Measurements from ENCODE around the gene COX6A2.

GRCh38 chr16:31417916-31418315 is 10.2 kb downstream of the COX6A2 start:
- no peak for TF ChIP-seq CTCF (IDR thresholded peaks at IDR 0.05)
- TF ChIP-seq POLR2A (IDR thresholded peaks at IDR 0.05), result no peak
- TF ChIP-seq POLR2AphosphoS5 (IDR thresholded peaks at IDR 0.05), result no peak

Data from breast epithelium (tissue), 3 donors.